Calu3 (cell line): ENCODE results near the gene UNC119B. TPM values are rescaled to one million over a fixed set of nuclear protein-coding genes. Genes with fewer than 3 reads are reported as not detected.

Experiments used
- BruUV-seq: library from RNA; stranded (reverse); fragments of 400-500 nt; replicated peaks from 2 replicates; lab custom pipeline; 2021; lab: Mats Ljungman, UMichigan
- CTCF ChIA-PET: fragments of 300-600 bp; sonication (Branson Sonifier 250); formaldehyde crosslinking; loops from one replicate; lab custom pipeline; 2022; ENCODE audit warnings: antibody characterized with exemption; lab: Charles Lee
- DNase-seq: peaks from one replicate; pipeline ENCODE4 v3.0.0; 2022
- H3K27ac Mint-ChIP-seq: one replicate; pipeline ENCODE4 v1.8.0; 2022; ENCODE audit warnings: mixed read lengths; ENCODE audit not compliant: unreplicated experiment
- H3K27me3 Mint-ChIP-seq: one replicate; pipeline ENCODE4 v1.8.0; 2022; ENCODE audit warnings: mixed read lengths; ENCODE audit not compliant: unreplicated experiment
- H3K36me3 Mint-ChIP-seq: one replicate; pipeline ENCODE4 v1.8.0; 2022; ENCODE audit warnings: mild to moderate bottlenecking, moderate library complexity, mixed read lengths; ENCODE audit not compliant: insufficient read depth, unreplicated experiment
- H3K4me1 Mint-ChIP-seq: one replicate; pipeline ENCODE4 v1.8.0; 2022; ENCODE audit warnings: mild to moderate bottlenecking, low read depth, mixed read lengths; ENCODE audit not compliant: unreplicated experiment
- H3K4me3 Mint-ChIP-seq: one replicate; pipeline ENCODE4 v1.8.0; 2022; ENCODE audit warnings: mild to moderate bottlenecking, low read depth, moderate library complexity, mixed read lengths; ENCODE audit not compliant: unreplicated experiment
- H3K9me3 Mint-ChIP-seq: one replicate; pipeline ENCODE4 v1.8.0; 2022; ENCODE audit warnings: low read depth, mixed read lengths; ENCODE audit not compliant: unreplicated experiment
- CTCF ChIP-seq: fragments of 200-600 bp; IDR thresholded peaks from one replicate; pipeline ENCODE4 v1.8.0; 2022; ENCODE audit warnings: antibody characterized with exemption; ENCODE audit not compliant: unreplicated experiment
- intact Hi-C: fragments of 100-400 bp; cut with micrococcal nuclease; formaldehyde crosslinking; loops from one replicate; pipeline ENCODE4 v1.10.0; 2022; ENCODE audit not compliant: unreplicated experiment
- total RNA-seq: library from RNA; stranded (reverse); gene quantifications from 2 replicates; pipeline ENCODE4 v1.2.3, GENCODE V29; 2022

Gene UNC119B
- total RNA-seq, 1 experiment from 2014 or later = 33.5 TPM

GRCh38 chr12:120750806-120751205 lies 40.5 kb downstream of the UNC119B start:
- Mint-ChIP-seq H3K4me1 (no peaks in the 10 kb centered on the region), H3K4me3 (no peak overlapping the region), H3K27me3 (no peaks in the 10 kb centered on the region), H3K36me3 (no peaks in the 10 kb centered on the region), H3K27ac (no peak overlapping the region), H3K9me3 (peaks cover 2% of the 10 kb centered on the region)
- no TSS peak for BruUV-seq
- no peak for DNase-seq
- intact Hi-C loops = no loop called here
- CTCF ChIA-PET = no interaction called here
- no peak for TF ChIP-seq CTCF

GRCh38 chr12:120751389-120751788 lies 41.1 kb downstream of the UNC119B start:
- Mint-ChIP-seq H3K27ac (no peak overlapping the region), H3K9me3 (peaks cover 2% of the 10 kb centered on the region), H3K27me3 (no peaks in the 10 kb centered on the region), H3K4me1 (no peaks in the 10 kb centered on the region), H3K4me3 (no peak overlapping the region), H3K36me3 (no peaks in the 10 kb centered on the region)
- no peak for TF ChIP-seq CTCF
- intact Hi-C loops = no loop called here
- no TSS peak for BruUV-seq
- CTCF ChIA-PET = no interaction called here
- DNase-seq = no peak

- H3K27me3 Mint-ChIP-seq = no peaks in the 10 kb centered on the region
- no peak for TF ChIP-seq CTCF
- no peak overlapping the region for H3K4me3 Mint-ChIP-seq
- no peak for DNase-seq
- intact Hi-C loops = no loop called here
- peaks cover 2% of the 10 kb centered on the region for H3K9me3 Mint-ChIP-seq
- H3K4me1 Mint-ChIP-seq = no peaks in the 10 kb centered on the region
- H3K36me3 Mint-ChIP-seq = no peaks in the 10 kb centered on the region
- CTCF ChIA-PET = no interaction called here
- no peak overlapping the region for H3K27ac Mint-ChIP-seq
- no TSS peak for BruUV-seq
Observed at GRCh38 chr12:120754792-120755191, 44.5 kb downstream of the UNC119B start.

- Mint-ChIP-seq H3K9me3 (peaks cover 2% of the 10 kb centered on the region), H3K27ac (no peak overlapping the region), H3K36me3 (peaks cover 2% of the 10 kb centered on the region), H3K27me3 (no peaks in the 10 kb centered on the region), H3K4me3 (no peak overlapping the region), H3K4me1 (no peaks in the 10 kb centered on the region)
- BruUV-seq = no TSS peak
- no peak for TF ChIP-seq CTCF
- intact Hi-C loops = no loop called here
- no peak for DNase-seq
- CTCF ChIA-PET = no interaction called here
Observed at GRCh38 chr12:120755269-120755668, 45.0 kb downstream of the UNC119B start.
